ENCODE measurements around the gene SUCO.
"Not testable (repeated sequence)": the region's sequence is repeated elsewhere in the genome, so short reads cannot be mapped to it uniquely, and the experiment has no call there.

Gene SUCO

GRCh38 chr1:172607145-172607544, 74.2 kb downstream of the SUCO start:
- H3K4me3 ChIP-seq (ENCODE audit: low read length in 2 of 2) = no peak overlapping the region
- H3K27ac ChIP-seq (ENCODE audit: low read length) = no peak overlapping the region
- no peak overlapping the region for H3K9ac ChIP-seq (ENCODE audit: low read length in 2 of 2)
- H3K36me3 ChIP-seq (ENCODE audit: control insufficient read depth in 2 of 2, insufficient read depth in 2 of 2, low read length in 2 of 2) = peaks cover 5 to 23% of the 10 kb centered on the region in 2 donors
- no peaks in the 10 kb centered on the region for H3K9me3 ChIP-seq (ENCODE audit: control insufficient read depth in 2 of 2, low read length in 2 of 2)
- no peaks in the 10 kb centered on the region for H3K4me1 ChIP-seq (ENCODE audit: control insufficient read depth, insufficient read depth, low read length)
- H3K27me3 ChIP-seq (ENCODE audit: control insufficient read depth in 1 of 2, insufficient read depth in 2 of 2, low read length in 2 of 2) = no peaks in the 10 kb centered on the region

DNA sequence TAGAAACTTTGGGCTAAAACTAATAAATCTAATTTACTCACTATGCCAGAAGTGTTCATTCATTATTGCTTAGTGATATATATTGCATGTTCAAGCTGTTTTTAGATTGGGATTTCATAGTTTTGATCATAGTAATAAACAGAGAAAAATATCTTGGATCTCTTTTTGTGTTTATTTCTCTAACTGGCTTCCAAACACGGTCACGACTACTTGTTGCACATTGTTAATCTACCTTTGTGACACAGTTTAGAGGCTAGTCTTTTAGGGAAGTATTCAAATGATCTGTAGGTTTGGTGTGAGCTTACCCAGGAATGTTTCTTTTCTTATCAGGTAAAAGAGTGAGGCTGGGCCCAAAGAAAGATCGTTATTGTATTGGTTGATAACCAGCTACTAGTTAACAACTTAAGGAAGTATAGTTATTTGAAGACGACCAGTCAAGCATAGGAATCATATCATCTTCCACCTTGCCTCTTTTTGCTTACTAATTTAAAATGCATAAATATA, 75.2 kb downstream of the SUCO start:
- Histone ChIP-seq H3K4me3 (ENCODE audit: low read length in 2 of 2) (no peak overlapping the region), H3K27ac (ENCODE audit: low read length) (no peak overlapping the region), H3K4me1 (ENCODE audit: control insufficient read depth, insufficient read depth, low read length) (no peaks in the 10 kb centered on the region), H3K27me3 (ENCODE audit: control insufficient read depth in 1 of 2, insufficient read depth in 2 of 2, low read length in 2 of 2) (no peaks in the 10 kb centered on the region), H3K9me3 (ENCODE audit: control insufficient read depth in 2 of 2, low read length in 2 of 2) (no peaks in the 10 kb centered on the region), H3K9ac (ENCODE audit: low read length in 2 of 2) (no peak overlapping the region), H3K36me3 (ENCODE audit: control insufficient read depth in 2 of 2, insufficient read depth in 2 of 2, low read length in 2 of 2) (peaks cover 5 to 20% of the 10 kb centered on the region in 2 donors)

DNA sequence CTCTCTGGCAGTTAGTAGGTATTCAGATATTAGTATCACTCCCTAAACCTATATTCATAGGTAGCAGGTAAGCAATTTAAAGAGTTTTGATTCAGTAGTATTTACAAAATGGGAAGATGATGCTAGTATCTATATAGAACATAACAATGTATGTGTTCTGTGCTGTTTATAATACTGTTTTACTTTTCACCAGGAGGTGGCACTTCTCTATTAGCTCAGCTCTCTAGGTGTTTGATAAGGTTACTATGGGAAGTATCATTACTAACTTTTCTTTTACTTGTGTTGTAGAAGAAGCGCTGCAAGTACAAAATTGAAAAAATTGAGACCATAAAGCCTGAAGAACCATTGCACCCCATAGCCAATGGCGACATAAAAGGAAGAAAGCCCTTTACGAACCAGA, 76.6 kb downstream of the SUCO start:
- Histone ChIP-seq H3K4me1 (ENCODE audit: control insufficient read depth, insufficient read depth, low read length) (no peaks in the 10 kb centered on the region), H3K9ac (ENCODE audit: low read length in 2 of 2) (no peak overlapping the region), H3K36me3 (ENCODE audit: control insufficient read depth in 2 of 2, insufficient read depth in 2 of 2, low read length in 2 of 2) (peaks cover 3 to 11% of the 10 kb centered on the region in 2 donors), H3K27me3 (ENCODE audit: control insufficient read depth in 1 of 2, insufficient read depth in 2 of 2, low read length in 2 of 2) (no peaks in the 10 kb centered on the region), H3K4me3 (ENCODE audit: low read length in 2 of 2) (no peak overlapping the region), H3K9me3 (ENCODE audit: control insufficient read depth in 2 of 2, low read length in 2 of 2) (no peaks in the 10 kb centered on the region), H3K27ac (ENCODE audit: low read length) (no peak overlapping the region)

- Histone ChIP-seq H3K4me3 (ENCODE audit: low read length in 2 of 2) (no peak overlapping the region), H3K27me3 (ENCODE audit: control insufficient read depth in 1 of 2, insufficient read depth in 2 of 2, low read length in 2 of 2) (no peaks in the 10 kb centered on the region), H3K27ac (ENCODE audit: low read length) (no peak overlapping the region), H3K9me3 (ENCODE audit: control insufficient read depth in 2 of 2, low read length in 2 of 2) (peaks cover 0 to 3% of the 10 kb centered on the region in 2 donors), H3K9ac (ENCODE audit: low read length in 2 of 2) (no peak overlapping the region), H3K4me1 (ENCODE audit: control insufficient read depth, insufficient read depth, low read length) (no peaks in the 10 kb centered on the region), H3K36me3 (ENCODE audit: control insufficient read depth in 2 of 2, insufficient read depth in 2 of 2, low read length in 2 of 2) (peaks cover 3 to 11% of the 10 kb centered on the region in 2 donors)
Observed at GRCh38 chr1:172612478-172612877, 79.5 kb downstream of the SUCO start.

GRCh38 chr1:172613294-172613693, 80.3 kb downstream of the SUCO start:
- no peak overlapping the region for H3K27ac ChIP-seq (ENCODE audit: low read length)

GRCh38 chr1:172616195-172616594, 83.2 kb downstream of the SUCO start:
- Histone ChIP-seq H3K27ac (ENCODE audit: low read length) (no peak overlapping the region), H3K9me3 (ENCODE audit: control insufficient read depth in 2 of 2, low read length in 2 of 2) (peaks cover 2 to 3% of the 10 kb centered on the region in 2 donors), H3K4me1 (ENCODE audit: control insufficient read depth, insufficient read depth, low read length) (no peaks in the 10 kb centered on the region), H3K27me3 (ENCODE audit: control insufficient read depth in 1 of 2, insufficient read depth in 2 of 2, low read length in 2 of 2) (no peaks in the 10 kb centered on the region), H3K4me3 (ENCODE audit: low read length in 2 of 2) (no peak overlapping the region), H3K9ac (ENCODE audit: low read length in 2 of 2) (no peak overlapping the region), H3K36me3 (ENCODE audit: control insufficient read depth in 2 of 2, insufficient read depth in 2 of 2, low read length in 2 of 2) (peaks cover 0 to 2% of the 10 kb centered on the region in 2 donors)

More at GRCh38 chr1:172613294-172613693, 80.3 kb downstream of the SUCO start:
- no peaks in the 10 kb centered on the region for H3K4me1 ChIP-seq (ENCODE audit: control insufficient read depth, insufficient read depth, low read length)
- peaks cover 3 to 11% of the 10 kb centered on the region in 2 donors for H3K36me3 ChIP-seq (ENCODE audit: control insufficient read depth in 2 of 2, insufficient read depth in 2 of 2, low read length in 2 of 2)
- H3K9ac ChIP-seq (ENCODE audit: low read length in 2 of 2) = no peak overlapping the region
- H3K27me3 ChIP-seq (ENCODE audit: control insufficient read depth in 1 of 2, insufficient read depth in 2 of 2, low read length in 2 of 2) = no peaks in the 10 kb centered on the region
- no peak overlapping the region for H3K4me3 ChIP-seq (ENCODE audit: low read length in 2 of 2)
- peaks cover 0 to 3% of the 10 kb centered on the region in 2 donors for H3K9me3 ChIP-seq (ENCODE audit: control insufficient read depth in 2 of 2, low read length in 2 of 2)

DNA sequence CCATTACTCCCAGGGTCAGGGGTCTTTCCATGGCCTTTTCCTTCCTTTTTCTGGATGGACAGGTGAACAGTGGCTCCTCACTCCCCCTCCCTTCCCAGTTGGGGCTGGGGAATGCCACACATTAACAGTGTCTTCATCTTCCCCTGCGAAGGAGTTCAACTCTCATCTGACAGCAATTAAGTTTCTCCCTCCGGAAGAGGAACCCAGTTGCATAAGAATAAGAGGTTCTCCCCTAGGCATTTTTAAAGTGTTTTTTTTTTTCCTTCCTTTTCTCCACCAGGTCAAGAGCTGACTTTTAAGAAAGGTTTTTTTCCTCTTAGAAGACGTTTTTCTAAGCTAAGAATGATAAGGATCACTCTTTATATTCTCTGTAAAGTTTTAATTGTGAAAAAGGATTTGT, 83.7 kb downstream of the SUCO start:
- H3K9me3 ChIP-seq (ENCODE audit: control insufficient read depth in 2 of 2, low read length in 2 of 2) = peaks cover 2 to 6% of the 10 kb centered on the region in 2 donors
- no peaks in the 10 kb centered on the region for H3K27me3 ChIP-seq (ENCODE audit: control insufficient read depth in 1 of 2, insufficient read depth in 2 of 2, low read length in 2 of 2)
- no peaks in the 10 kb centered on the region for H3K36me3 ChIP-seq (ENCODE audit: control insufficient read depth in 2 of 2, insufficient read depth in 2 of 2, low read length in 2 of 2)
- H3K4me1 ChIP-seq (ENCODE audit: control insufficient read depth, insufficient read depth, low read length) = no peaks in the 10 kb centered on the region
- no peak overlapping the region for H3K27ac ChIP-seq (ENCODE audit: low read length)
- no peak overlapping the region for H3K4me3 ChIP-seq (ENCODE audit: low read length in 2 of 2)
- no peak overlapping the region for H3K9ac ChIP-seq (ENCODE audit: low read length in 2 of 2)

- H3K27me3 ChIP-seq (ENCODE audit: control insufficient read depth in 1 of 2, insufficient read depth in 2 of 2, low read length in 2 of 2); H3K27ac ChIP-seq (ENCODE audit: low read length); H3K4me3 ChIP-seq (ENCODE audit: low read length in 2 of 2); H3K36me3 ChIP-seq (ENCODE audit: control insufficient read depth in 2 of 2, insufficient read depth in 2 of 2, low read length in 2 of 2); H3K4me1 ChIP-seq (ENCODE audit: control insufficient read depth, insufficient read depth, low read length); H3K9ac ChIP-seq (ENCODE audit: low read length in 2 of 2); H3K9me3 ChIP-seq (ENCODE audit: control insufficient read depth in 2 of 2, low read length in 2 of 2): not testable (repeated sequence)
Observed at GRCh38 chr1:172620603-172621002, 87.7 kb downstream of the SUCO start.

- H3K27ac ChIP-seq (ENCODE audit: low read length) = no peak overlapping the region
- no peaks in the 10 kb centered on the region for H3K36me3 ChIP-seq (ENCODE audit: control insufficient read depth in 2 of 2, insufficient read depth in 2 of 2, low read length in 2 of 2)
- H3K9ac ChIP-seq (ENCODE audit: low read length in 2 of 2) = no peak overlapping the region
- H3K9me3 ChIP-seq (ENCODE audit: control insufficient read depth in 2 of 2, low read length in 2 of 2) = peaks cover 2 to 3% of the 10 kb centered on the region in 2 donors
- H3K4me3 ChIP-seq (ENCODE audit: low read length in 2 of 2) = no peak overlapping the region
- no peaks in the 10 kb centered on the region for H3K27me3 ChIP-seq (ENCODE audit: control insufficient read depth in 1 of 2, insufficient read depth in 2 of 2, low read length in 2 of 2)
- H3K4me1 ChIP-seq (ENCODE audit: control insufficient read depth, insufficient read depth, low read length) = no peaks in the 10 kb centered on the region
Observed at GRCh38 chr1:172622541-172622940, 89.6 kb downstream of the SUCO start.

- Histone ChIP-seq H3K4me3 (ENCODE audit: low read length in 2 of 2) (no peak overlapping the region), H3K4me1 (ENCODE audit: control insufficient read depth, insufficient read depth, low read length) (no peaks in the 10 kb centered on the region), H3K9me3 (ENCODE audit: control insufficient read depth in 2 of 2, low read length in 2 of 2) (peaks cover 2 to 3% of the 10 kb centered on the region in 2 donors), H3K27ac (ENCODE audit: low read length) (no peak overlapping the region), H3K9ac (ENCODE audit: low read length in 2 of 2) (no peak overlapping the region), H3K27me3 (ENCODE audit: control insufficient read depth in 1 of 2, insufficient read depth in 2 of 2, low read length in 2 of 2) (no peaks in the 10 kb centered on the region), H3K36me3 (ENCODE audit: control insufficient read depth in 2 of 2, insufficient read depth in 2 of 2, low read length in 2 of 2) (no peaks in the 10 kb centered on the region)
Observed at GRCh38 chr1:172623748-172624147, 90.8 kb downstream of the SUCO start.

DNA sequence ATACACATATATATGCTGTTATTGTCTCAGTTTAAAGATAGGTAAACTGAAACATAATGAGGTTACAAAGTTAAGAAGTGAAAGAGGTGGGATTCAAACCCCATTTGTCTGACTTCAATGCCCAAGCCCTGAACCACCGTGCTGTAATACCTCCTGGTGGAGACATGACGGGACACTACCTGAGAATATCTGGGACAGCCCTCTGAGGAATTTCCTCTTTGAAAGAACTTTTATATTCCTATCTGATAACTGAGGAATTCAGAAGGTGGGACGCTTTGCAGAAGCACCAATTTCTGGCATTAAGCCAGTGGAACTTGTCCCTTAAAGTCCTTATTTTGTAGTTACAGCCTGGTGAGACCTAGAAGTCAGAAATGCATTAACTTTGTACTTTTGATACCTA, 93.9 kb downstream of the SUCO start:
- Histone ChIP-seq H3K36me3 (ENCODE audit: control insufficient read depth in 2 of 2, insufficient read depth in 2 of 2, low read length in 2 of 2) (no peaks in the 10 kb centered on the region), H3K4me3 (ENCODE audit: low read length in 2 of 2) (no peak overlapping the region), H3K9me3 (ENCODE audit: control insufficient read depth in 2 of 2, low read length in 2 of 2) (peaks cover 0 to 3% of the 10 kb centered on the region in 2 donors), H3K9ac (ENCODE audit: low read length in 2 of 2) (no peak overlapping the region), H3K4me1 (ENCODE audit: control insufficient read depth, insufficient read depth, low read length) (no peaks in the 10 kb centered on the region), H3K27me3 (ENCODE audit: control insufficient read depth in 1 of 2, insufficient read depth in 2 of 2, low read length in 2 of 2) (no peaks in the 10 kb centered on the region), H3K27ac (ENCODE audit: low read length) (no peak overlapping the region)
